HAP-1 (cell line): Measurements from ENCODE around the gene TPM3.
"Not testable (repeated sequence)": the region's sequence is repeated elsewhere in the genome, so short reads cannot be mapped to it uniquely, and the experiment has no call there.

ENCODE experiments used
- DNase-seq, 2 experiments: peaks; one replicate each; pipeline ENCODE4 v3.0.0-alpha.2; 2016 to 2020; ENCODE audit warnings: low spot score in 2 of 2
- H3K27me3 ChIP-seq: fragments of 250-450 bp; sonication (Bioruptor Pico); 2 replicates; pipeline ENCODE4 v1.5.1; 2020; ENCODE audit warnings: low read depth, mild to moderate bottlenecking, moderate library complexity
- H3K36me3 ChIP-seq: fragments of 250-450 bp; sonication (Bioruptor Pico); replicated peaks from 2 replicates; pipeline ENCODE4 v1.5.1; 2020; ENCODE audit warnings: mild to moderate bottlenecking
- H3K4me1 ChIP-seq: fragments of 250-450 bp; sonication (Bioruptor Pico); 2 replicates; pipeline ENCODE4 v1.5.1; 2020; ENCODE audit warnings: mild to moderate bottlenecking
- H3K4me3 ChIP-seq: fragments of 250-450 bp; sonication (Bioruptor Pico); 2 replicates; pipeline ENCODE4 v1.5.1; 2020; ENCODE audit warnings: mild to moderate bottlenecking, moderate library complexity
- H3K9me3 ChIP-seq: fragments of 250-450 bp; sonication (Bioruptor Pico); 2 replicates; pipeline ENCODE4 v1.5.1; 2020; ENCODE audit warnings: mild to moderate bottlenecking, moderate library complexity
- in situ Hi-C: fragments of 300-500 bp; cut with MboI; formaldehyde crosslinking; loops from 3 replicates; pipeline ENCODE4 v1.14.3; 2020; ENCODE audit warnings: low sequenced_read_pairs, inconsistent platforms, mixed read lengths

The TPM3 gene

DNA sequence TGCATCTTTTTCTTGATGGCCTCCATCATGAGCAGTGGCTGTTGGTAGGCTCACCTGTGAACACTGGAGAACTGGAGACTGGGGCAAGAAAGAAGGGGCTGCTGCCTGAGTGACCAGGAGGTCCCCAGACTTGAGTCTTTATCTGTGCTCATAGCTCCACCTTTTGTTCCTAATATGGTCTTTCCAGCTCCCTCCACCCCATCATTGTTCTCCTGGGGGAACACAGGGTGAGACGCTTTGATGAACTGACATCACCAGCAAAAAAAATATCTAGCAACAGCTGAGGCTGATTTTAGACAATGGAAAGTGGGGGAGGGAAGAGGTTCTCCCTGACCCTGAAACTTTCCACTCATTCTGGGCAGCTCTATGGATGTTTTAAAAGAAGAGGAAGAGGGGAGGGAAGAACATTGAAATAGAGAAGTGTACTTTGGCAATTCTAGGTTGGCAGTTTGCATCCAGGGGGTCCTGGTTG lies at the start of gene TPM3:
TSS of gene TPM3 (minus strand) at position 111 of the 472 bp plus-strand sequence. CDS start at position 29, 82 bp downstream.
- in situ Hi-C loops = no loop called here
- peaks cover 13% of the 10 kb centered on the region for H3K4me1 ChIP-seq
- H3K36me3 ChIP-seq = no peaks in the 10 kb centered on the region
- no peak within 1 kb of the TSS for H3K4me3 ChIP-seq
- DNase-seq = no peak
- H3K27me3 ChIP-seq = no peaks in the 10 kb centered on the region
- H3K9me3 ChIP-seq = no peaks in the 10 kb centered on the region

DNA sequence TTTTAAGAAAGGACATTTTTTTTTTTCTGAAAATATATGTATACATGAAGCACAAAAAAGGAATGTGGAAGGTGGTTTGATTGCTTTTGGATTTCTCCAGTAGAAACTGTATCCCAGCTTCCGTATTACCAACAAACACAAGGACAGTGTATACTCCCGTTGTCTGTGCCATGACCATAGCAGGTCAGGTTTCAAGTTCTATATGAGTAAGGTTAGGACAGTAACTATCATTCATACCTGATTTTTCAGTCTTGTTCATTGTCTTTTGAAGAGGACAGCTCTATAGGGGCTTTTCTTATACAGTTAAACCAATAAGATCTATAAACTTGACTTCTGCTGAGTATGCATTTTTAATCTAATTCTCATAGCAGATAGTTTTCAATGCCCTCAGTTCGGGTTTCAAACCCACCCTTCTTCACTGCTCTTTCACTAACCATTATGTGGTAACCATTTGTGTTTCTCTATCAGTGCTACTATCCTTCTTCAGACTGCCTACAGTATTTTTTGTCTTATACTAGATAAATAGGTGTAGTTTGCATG lies 48.5 kb upstream of the TPM3 start:
- no peaks in the 10 kb centered on the region for H3K27me3 ChIP-seq
- H3K36me3 ChIP-seq = peaks cover 96% of the 10 kb centered on the region
- H3K9me3 ChIP-seq = no peaks in the 10 kb centered on the region
- H3K4me1 ChIP-seq = no peaks in the 10 kb centered on the region
- in situ Hi-C loops = loop anchor here (25.0 kb wide), 1 partner anchor 1672 kb away; the partner anchor contains the start of gene RIT1
- H3K4me3 ChIP-seq = no peak overlapping the region
- DNase-seq = no peak

DNA sequence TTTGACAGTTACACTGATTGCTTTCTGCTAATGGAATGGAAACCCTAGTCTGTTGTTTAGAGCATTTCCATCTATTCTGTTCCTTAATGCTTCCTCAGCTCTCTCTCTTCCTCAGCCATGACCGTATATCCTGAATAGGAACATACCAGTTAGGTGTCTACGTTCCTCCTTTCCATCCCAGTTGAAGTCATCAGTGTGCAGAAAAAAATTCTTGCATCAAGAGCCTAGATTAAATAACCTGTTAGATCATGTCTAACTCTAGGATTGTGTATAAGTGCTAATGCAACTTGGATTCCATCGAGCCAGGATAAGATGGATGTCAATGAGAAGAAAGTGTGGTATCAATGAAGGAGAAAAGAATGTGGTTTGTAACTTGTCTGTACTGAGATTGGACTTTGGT lies 47.6 kb upstream of the TPM3 start:
- no peak for DNase-seq
- H3K4me1 ChIP-seq = no peaks in the 10 kb centered on the region
- H3K4me3 ChIP-seq = no peak overlapping the region
- in situ Hi-C loops = loop anchor here (25.0 kb wide), 1 partner anchor 1673 kb away; the partner anchor contains the start of gene RIT1
- peaks cover 96% of the 10 kb centered on the region for H3K36me3 ChIP-seq
- no peaks in the 10 kb centered on the region for H3K27me3 ChIP-seq
- no peaks in the 10 kb centered on the region for H3K9me3 ChIP-seq

DNA sequence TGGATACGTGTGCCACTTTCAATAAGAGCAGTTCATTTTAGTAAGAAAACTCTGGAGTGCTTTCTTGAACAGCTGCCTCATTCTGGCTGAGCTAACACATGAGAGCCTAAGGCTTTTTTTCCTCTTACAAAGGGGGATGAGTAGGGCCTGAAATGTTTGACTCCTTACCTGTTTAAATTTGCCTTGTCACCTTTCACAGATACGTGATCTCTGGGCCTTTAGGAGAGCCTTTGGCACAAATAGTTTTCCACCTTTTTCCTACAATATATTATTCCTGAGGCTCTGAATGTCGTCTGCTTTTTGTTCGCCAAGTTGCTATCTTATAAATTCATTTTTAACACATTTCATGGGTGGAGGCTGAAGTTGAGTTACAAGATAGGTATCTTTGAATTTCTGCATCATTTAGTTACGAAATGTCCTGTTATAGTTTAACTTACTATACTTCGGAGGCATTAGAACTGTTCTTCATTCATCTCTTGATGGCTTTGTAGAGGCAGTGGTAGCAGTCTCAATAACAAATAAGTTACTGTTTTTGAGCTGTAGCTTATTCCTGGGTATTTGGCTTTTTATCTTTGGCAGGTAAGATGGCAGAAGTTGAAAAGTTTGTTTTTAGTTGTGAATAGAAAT lies 46.1 kb upstream of the TPM3 start:
- no peaks in the 10 kb centered on the region for H3K27me3 ChIP-seq
- no peak for DNase-seq
- in situ Hi-C loops = loop anchor here (25.0 kb wide), 1 partner anchor 1674 kb away; the partner anchor contains the start of gene RIT1
- no peaks in the 10 kb centered on the region for H3K4me1 ChIP-seq
- no peaks in the 10 kb centered on the region for H3K9me3 ChIP-seq
- no peak overlapping the region for H3K4me3 ChIP-seq
- H3K36me3 ChIP-seq = peaks cover 96% of the 10 kb centered on the region

DNA sequence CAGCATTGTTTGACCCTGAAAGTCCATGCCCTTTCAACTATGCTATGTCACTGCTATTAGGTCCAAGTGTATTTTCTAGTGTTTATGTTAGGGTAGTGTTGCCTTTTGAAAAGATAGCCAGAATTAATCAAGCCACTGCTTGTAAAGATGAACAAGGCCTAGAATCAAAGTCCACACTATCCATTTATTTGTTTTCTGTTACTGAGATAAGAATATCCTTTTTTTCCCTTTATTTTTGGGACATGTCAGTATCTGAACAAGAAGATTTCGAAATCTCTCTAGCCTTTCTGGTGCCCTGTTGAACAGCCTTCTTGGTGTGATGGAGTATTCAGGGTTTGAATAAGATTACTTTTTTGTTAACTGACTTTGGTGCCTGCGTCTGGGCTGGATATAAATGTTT lies 45.5 kb upstream of the TPM3 start:
- no peak for DNase-seq
- Histone ChIP-seq H3K4me1 (no peaks in the 10 kb centered on the region), H3K9me3 (no peaks in the 10 kb centered on the region), H3K27me3 (no peaks in the 10 kb centered on the region), H3K36me3 (peaks cover 98% of the 10 kb centered on the region), H3K4me3 (no peak overlapping the region)
- in situ Hi-C loops = loop anchor here (25.0 kb wide), 1 partner anchor 1675 kb away; the partner anchor contains the start of gene RIT1

- H3K27me3 ChIP-seq = no peaks in the 10 kb centered on the region
- no peak for DNase-seq
- in situ Hi-C loops = loop anchor here (25.0 kb wide), 1 partner anchor 1675 kb away; the partner anchor contains the start of gene RIT1
- no peak overlapping the region for H3K4me3 ChIP-seq
- no peaks in the 10 kb centered on the region for H3K4me1 ChIP-seq
- peaks cover 98% of the 10 kb centered on the region for H3K36me3 ChIP-seq
- H3K9me3 ChIP-seq = no peaks in the 10 kb centered on the region
Observed at GRCh38 chr1:154236855-154237254, 45.0 kb upstream of the TPM3 start.

DNA sequence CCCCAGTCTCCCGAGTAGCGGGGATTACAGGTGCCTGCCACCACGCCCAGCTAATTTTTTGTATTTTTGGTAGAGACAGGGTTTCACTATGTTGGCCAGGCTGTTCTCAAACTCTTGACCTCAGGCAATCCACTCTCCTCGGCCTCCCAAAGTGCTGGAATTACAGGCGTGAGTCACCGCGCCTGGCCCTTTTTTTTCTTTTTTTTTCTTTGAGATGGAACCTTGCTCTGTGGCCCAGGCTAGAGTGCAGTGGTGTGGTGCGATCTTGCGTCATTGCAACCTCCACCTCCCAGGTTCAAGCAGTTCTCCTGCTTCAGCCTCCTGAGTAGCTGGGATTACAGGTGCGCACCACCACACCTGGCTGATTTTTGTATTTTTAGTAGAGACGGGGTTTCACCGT lies 41.2 kb upstream of the TPM3 start:
- not testable (repeated sequence) for H3K4me1 ChIP-seq, H3K9me3 ChIP-seq, H3K4me3 ChIP-seq, DNase-seq, H3K27me3 ChIP-seq
- in situ Hi-C loops = loop anchor here (25.0 kb wide), 1 partner anchor 1679 kb away; the partner anchor contains the start of gene RIT1
- peaks cover 99% of the 10 kb centered on the region for H3K36me3 ChIP-seq

GRCh38 chr1:154231112-154231511 lies 39.2 kb upstream of the TPM3 start:
- not testable (repeated sequence) for H3K27me3 ChIP-seq, DNase-seq, H3K4me3 ChIP-seq, H3K4me1 ChIP-seq, H3K9me3 ChIP-seq
- in situ Hi-C loops = loop anchor here (25.0 kb wide), 1 partner anchor 1681 kb away; the partner anchor contains the start of gene RIT1
- H3K36me3 ChIP-seq = peaks cover 97% of the 10 kb centered on the region

DNA sequence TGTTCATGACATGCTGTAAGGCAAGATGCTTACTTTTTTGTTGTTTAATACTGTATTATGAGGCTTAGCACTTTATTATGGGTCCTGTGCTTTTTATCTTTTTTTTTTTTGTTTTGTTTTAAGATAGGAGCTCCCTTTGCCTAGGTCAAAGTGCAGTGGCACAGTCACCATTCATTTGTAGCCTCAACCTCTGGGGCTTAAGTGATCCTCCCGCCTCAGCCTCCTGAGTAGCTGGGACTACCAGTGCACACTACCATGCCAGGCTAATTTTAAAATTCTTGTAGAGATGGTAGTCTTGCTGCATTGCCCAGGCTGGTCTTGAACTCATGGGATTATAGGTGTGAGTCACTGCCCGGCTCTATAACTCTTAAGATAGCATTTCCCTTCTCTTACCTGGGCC lies 33.5 kb upstream of the TPM3 start:
- no peaks in the 10 kb centered on the region for H3K27me3 ChIP-seq
- peaks cover 53% of the 10 kb centered on the region for H3K36me3 ChIP-seq
- in situ Hi-C loops = loop anchor here (25.0 kb wide), 1 partner anchor 1687 kb away; the partner anchor contains the start of gene RIT1
- DNase-seq = no peak
- H3K9me3 ChIP-seq = no peaks in the 10 kb centered on the region
- H3K4me3 ChIP-seq = no peak overlapping the region
- H3K4me1 ChIP-seq = peaks cover 5% of the 10 kb centered on the region

GRCh38 chr1:154223621-154224020 lies 31.7 kb upstream of the TPM3 start:
- no peak for DNase-seq
- no peaks in the 10 kb centered on the region for H3K27me3 ChIP-seq
- peaks cover 46% of the 10 kb centered on the region for H3K36me3 ChIP-seq
- no peaks in the 10 kb centered on the region for H3K9me3 ChIP-seq
- H3K4me1 ChIP-seq = peaks cover 12% of the 10 kb centered on the region
- in situ Hi-C loops = no loop called here
- H3K4me3 ChIP-seq = no peak overlapping the region

GRCh38 chr1:154222918-154223317 lies 31.0 kb upstream of the TPM3 start:
- peaks cover 15% of the 10 kb centered on the region for H3K4me1 ChIP-seq
- in situ Hi-C loops = no loop called here
- DNase-seq = no peak
- H3K4me3 ChIP-seq = no peak overlapping the region
- H3K9me3 ChIP-seq = no peaks in the 10 kb centered on the region
- no peaks in the 10 kb centered on the region for H3K27me3 ChIP-seq
- peaks cover 47% of the 10 kb centered on the region for H3K36me3 ChIP-seq

DNA sequence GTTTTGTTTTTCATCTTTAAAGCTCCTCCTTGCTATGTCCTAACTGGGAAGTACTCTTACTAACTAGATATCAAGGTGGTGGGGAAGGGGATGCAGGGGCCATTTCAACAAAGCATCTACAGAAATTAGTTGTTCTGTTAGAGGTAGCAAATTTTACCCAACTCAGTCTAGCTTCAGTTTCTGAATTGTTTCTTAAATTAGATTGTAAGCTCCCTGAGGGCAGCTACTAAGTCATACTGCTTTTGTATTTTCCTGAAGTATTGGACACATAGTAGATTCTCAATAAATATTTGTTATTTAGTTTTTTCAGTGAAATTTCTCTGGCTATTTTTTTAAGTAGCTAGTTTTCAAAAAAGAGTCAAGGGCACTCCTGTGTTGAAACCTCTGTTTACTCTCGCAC lies 30.6 kb upstream of the TPM3 start:
- H3K27me3 ChIP-seq = no peaks in the 10 kb centered on the region
- in situ Hi-C loops = no loop called here
- peak overlapping the region; percentile 85 for H3K4me3 ChIP-seq
- H3K4me1 ChIP-seq = peaks cover 15% of the 10 kb centered on the region
- DNase-seq = no peak
- peaks cover 47% of the 10 kb centered on the region for H3K36me3 ChIP-seq
- H3K9me3 ChIP-seq = no peaks in the 10 kb centered on the region

- no peaks in the 10 kb centered on the region for H3K27me3 ChIP-seq
- no peaks in the 10 kb centered on the region for H3K9me3 ChIP-seq
- in situ Hi-C loops = no loop called here
- peak overlapping the region; percentile 85 for H3K4me3 ChIP-seq
- peak in 1 of 2 experiments; percentile 68 for DNase-seq
- H3K4me1 ChIP-seq = peaks cover 15% of the 10 kb centered on the region
- peaks cover 44% of the 10 kb centered on the region for H3K36me3 ChIP-seq
Observed at GRCh38 chr1:154221278-154222001, 29.5 kb upstream of the TPM3 start.

DNA sequence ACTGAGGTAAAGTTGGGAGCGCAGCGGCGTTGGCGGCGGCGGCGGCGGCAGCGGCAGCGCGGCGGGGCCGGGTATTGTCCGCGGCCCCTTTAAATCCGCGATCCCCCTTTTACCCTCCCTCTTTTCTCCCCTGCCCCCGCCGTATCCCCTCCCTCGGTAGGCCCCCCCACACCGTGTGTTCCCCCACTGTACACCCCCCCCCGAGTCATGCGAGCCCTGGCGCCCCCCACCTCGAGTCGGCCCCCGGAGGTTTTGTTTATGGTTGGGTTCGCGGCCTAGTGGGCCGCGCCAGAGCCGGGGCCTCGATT lies 29.0 kb upstream of the TPM3 start:
- in situ Hi-C loops = no loop called here
- Histone ChIP-seq H3K4me1 (peaks cover 15% of the 10 kb centered on the region), H3K27me3 (no peaks in the 10 kb centered on the region), H3K4me3 (peak overlapping the region; percentile 85), H3K9me3 (no peaks in the 10 kb centered on the region), H3K36me3 (peaks cover 39% of the 10 kb centered on the region)
- no peak for DNase-seq
